ENCODE measurements around the gene TPM1.

DNA sequence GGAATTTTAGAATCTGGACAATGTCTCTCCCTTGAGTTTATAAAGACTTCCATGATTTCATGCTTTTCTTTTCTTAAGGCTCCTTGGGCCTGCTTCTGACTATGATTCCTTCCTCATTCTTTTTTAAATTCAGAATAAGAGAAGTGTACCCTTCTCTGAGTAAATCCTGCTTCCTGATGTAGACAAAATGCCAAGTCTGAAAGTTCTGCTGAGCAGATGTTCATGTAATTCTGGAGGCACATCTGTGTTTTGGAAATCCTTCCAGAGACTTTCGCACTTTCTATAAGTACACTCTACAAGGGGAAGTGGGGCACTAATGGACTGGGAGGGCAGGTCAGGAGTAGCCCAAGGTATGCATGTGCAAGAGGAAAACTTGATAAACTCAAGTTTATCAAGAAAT, 24.8 kb downstream of the TPM1 start:
- TF ChIP-seq, protein P1, sequence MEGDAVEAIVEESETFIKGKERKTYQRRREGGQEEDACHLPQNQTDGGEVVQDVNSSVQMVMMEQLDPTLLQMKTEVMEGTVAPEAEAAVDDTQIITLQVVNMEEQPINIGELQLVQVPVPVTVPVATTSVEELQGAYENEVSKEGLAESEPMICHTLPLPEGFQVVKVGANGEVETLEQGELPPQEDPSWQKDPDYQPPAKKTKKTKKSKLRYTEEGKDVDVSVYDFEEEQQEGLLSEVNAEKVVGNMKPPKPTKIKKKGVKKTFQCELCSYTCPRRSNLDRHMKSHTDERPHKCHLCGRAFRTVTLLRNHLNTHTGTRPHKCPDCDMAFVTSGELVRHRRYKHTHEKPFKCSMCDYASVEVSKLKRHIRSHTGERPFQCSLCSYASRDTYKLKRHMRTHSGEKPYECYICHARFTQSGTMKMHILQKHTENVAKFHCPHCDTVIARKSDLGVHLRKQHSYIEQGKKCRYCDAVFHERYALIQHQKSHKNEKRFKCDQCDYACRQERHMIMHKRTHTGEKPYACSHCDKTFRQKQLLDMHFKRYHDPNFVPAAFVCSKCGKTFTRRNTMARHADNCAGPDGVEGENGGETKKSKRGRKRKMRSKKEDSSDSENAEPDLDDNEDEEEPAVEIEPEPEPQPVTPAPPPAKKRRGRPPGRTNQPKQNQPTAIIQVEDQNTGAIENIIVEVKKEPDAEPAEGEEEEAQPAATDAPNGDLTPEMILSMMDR (IDR thresholded peaks at IDR 0.05; ENCODE audit: poor library complexity) = no peak
- TF ChIP-seq EZH2phosphoT487 (IDR thresholded peaks at IDR 0.05; ENCODE audit: low read depth, severe bottlenecking, unreplicated experiment) (no peak), EZH2 (IDR thresholded peaks at IDR 0.05; ENCODE audit: borderline replicate concordance) (no peak)
